ENCODE results near the gene DLX4. TPM values are rescaled to one million over a fixed set of nuclear protein-coding genes. Genes with fewer than 3 reads are reported as not detected.
A peak's percentile ranks its signal among the peaks of the same experiment; 100 is the strongest.

DLX4 gene
- total and polyA plus RNA-seq, 2 experiments from 2014 or later = 0.60 to 1.3 TPM

DNA sequence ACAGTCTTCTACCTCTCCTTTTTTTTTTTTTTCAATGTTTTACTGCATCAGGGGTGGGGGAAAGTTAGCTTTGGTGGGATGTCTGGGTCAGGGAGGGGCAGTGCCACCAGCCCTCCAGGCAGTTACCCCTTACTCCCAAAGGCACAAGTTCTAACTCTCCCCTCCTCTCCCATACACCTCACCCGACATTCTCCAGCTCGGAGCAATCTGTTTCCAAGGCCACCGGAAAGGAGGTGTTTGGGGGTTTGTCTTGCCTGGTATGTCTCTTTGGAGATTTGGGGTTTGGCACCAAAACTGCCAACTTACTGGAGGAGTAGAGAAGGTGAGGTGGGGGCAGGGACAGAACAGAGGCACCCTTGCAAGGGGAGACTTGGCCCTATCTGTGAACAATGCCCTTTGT is 21.3 kb downstream of the DLX4 start:
- Histone ChIP-seq H3K27me3 (peaks cover 95% of the 10 kb centered on the region), H3K4me3 (no peak overlapping the region), H3K27ac (no peak overlapping the region), H3K36me3 (no peaks in the 10 kb centered on the region), H3K4me1 (ENCODE audit: low read depth) (peaks cover 3% of the 10 kb centered on the region), H3K9me3 (ENCODE audit: low read depth) (no peaks in the 10 kb centered on the region)
- TF ChIP-seq CTCF (IDR thresholded peaks at IDR 0.05; ENCODE audit: low read depth, low read length) = no peak
- DNase-seq (ENCODE audit: low read depth in 1 of 2, low spot score in 1 of 2) = no peak

GRCh38 chr17:49990921-49991320 is 21.9 kb downstream of the DLX4 start:
- Histone ChIP-seq H3K4me3 (no peak overlapping the region), H3K4me1 (ENCODE audit: low read depth) (peaks cover 3% of the 10 kb centered on the region), H3K36me3 (no peaks in the 10 kb centered on the region), H3K9me3 (ENCODE audit: low read depth) (no peaks in the 10 kb centered on the region), H3K27ac (no peak overlapping the region), H3K27me3 (peaks cover 99% of the 10 kb centered on the region)
- DNase-seq (ENCODE audit: low read depth in 1 of 2, low spot score in 1 of 2) = no peak
- no peak for TF ChIP-seq CTCF (IDR thresholded peaks at IDR 0.05; ENCODE audit: low read depth, low read length)

DNA sequence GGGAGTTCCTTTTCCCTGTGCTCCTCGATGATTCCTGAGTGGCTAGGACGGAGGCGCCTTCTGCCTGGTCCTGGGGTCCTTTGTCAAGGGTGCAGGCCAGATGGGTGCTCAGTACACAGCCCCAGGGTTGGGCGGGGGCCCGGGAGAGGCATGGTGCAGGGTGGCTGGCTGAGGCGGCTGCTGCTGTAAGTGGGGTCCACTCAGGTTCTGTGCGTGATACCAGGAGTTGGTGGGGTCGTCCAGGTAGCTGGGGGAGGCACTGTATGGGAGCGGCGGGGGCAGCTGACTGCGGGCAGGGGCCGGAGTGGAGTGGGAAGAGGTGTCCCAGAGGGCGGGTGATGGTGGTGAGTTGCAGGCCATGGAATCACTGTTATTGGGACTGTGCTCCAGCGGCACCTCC is 22.4 kb downstream of the DLX4 start:
- peaks cover 99% of the 10 kb centered on the region for H3K27me3 ChIP-seq
- no peaks in the 10 kb centered on the region for H3K9me3 ChIP-seq (ENCODE audit: low read depth)
- H3K4me1 ChIP-seq (ENCODE audit: low read depth) = peaks cover 3% of the 10 kb centered on the region
- H3K36me3 ChIP-seq = no peaks in the 10 kb centered on the region
- DNase-seq (ENCODE audit: low read depth in 1 of 2, low spot score in 1 of 2) = no peak
- H3K27ac ChIP-seq = no peak overlapping the region
- TF ChIP-seq CTCF (IDR thresholded peaks at IDR 0.05; ENCODE audit: low read depth, low read length) = no peak
- H3K4me3 ChIP-seq = no peak overlapping the region

GRCh38 chr17:49992191-49992932 is 23.4 kb downstream of the DLX4 start:
- H3K27me3 ChIP-seq = peaks cover 98% of the 10 kb centered on the region
- no peaks in the 10 kb centered on the region for H3K36me3 ChIP-seq
- H3K9me3 ChIP-seq (ENCODE audit: low read depth) = no peaks in the 10 kb centered on the region
- no peak for DNase-seq (ENCODE audit: low read depth in 1 of 2, low spot score in 1 of 2)
- H3K27ac ChIP-seq = no peak overlapping the region
- peaks cover 3% of the 10 kb centered on the region for H3K4me1 ChIP-seq (ENCODE audit: low read depth)
- TF ChIP-seq CTCF (IDR thresholded peaks at IDR 0.05; ENCODE audit: low read depth, low read length) = no peak
- no peak overlapping the region for H3K4me3 ChIP-seq

GRCh38 chr17:49992933-49993422 is 24.0 kb downstream of the DLX4 start:
- no peak for DNase-seq (ENCODE audit: low read depth in 1 of 2, low spot score in 1 of 2)
- Histone ChIP-seq H3K9me3 (ENCODE audit: low read depth) (no peaks in the 10 kb centered on the region), H3K27ac (no peak overlapping the region), H3K36me3 (no peaks in the 10 kb centered on the region), H3K27me3 (peaks cover 97% of the 10 kb centered on the region), H3K4me1 (ENCODE audit: low read depth) (peaks cover 3% of the 10 kb centered on the region), H3K4me3 (peak overlapping the region; percentile 29)
- TF ChIP-seq CTCF (IDR thresholded peaks at IDR 0.05; ENCODE audit: low read depth, low read length) = no peak
